HG02938 (cell line): Measurements from ENCODE around the gene RIT1.
A peak's percentile ranks its signal among the peaks of the same experiment; 100 is the strongest.
"Not testable (repeated sequence)": the region's sequence is repeated elsewhere in the genome, so short reads cannot be mapped to it uniquely, and the experiment has no call there.

Experiments
- ATAC-seq: cut with Tn5 transposase; IDR thresholded peaks from one replicate; pipeline ENCODE4 v1.9.1; 2021; ENCODE audit warnings: mild to moderate bottlenecking, moderate library complexity; ENCODE audit not compliant: unreplicated experiment

The RIT1 gene

GRCh38 chr1:155934097-155934935 is 23.2 kb upstream of the RIT1 start, which contains the start of gene KHDC4:
KHDC4 (minus strand) TSS chr1:155934413; CDS start chr1:155934373, 40 bp downstream.
- peak; percentile 91 for ATAC-seq

- ATAC-seq, result no peak
These were observed 22.5 kb upstream of the RIT1 start for GRCh38 chr1:155933591-155934096.

GRCh38 chr1:155932487-155932886 is 21.3 kb upstream of the RIT1 start:
- ATAC-seq, result no peak

- ATAC-seq, result no peak
These were observed 20.9 kb upstream of the RIT1 start for GRCh38 chr1:155932081-155932480.

- ATAC-seq, result no peak
These were observed 20.3 kb upstream of the RIT1 start for GRCh38 chr1:155931332-155932038.

GRCh38 chr1:155930725-155931124 is 19.6 kb upstream of the RIT1 start:
- not testable (repeated sequence) for ATAC-seq

- ATAC-seq, result no peak
These were observed 17.9 kb upstream of the RIT1 start for GRCh38 chr1:155929057-155929456.

- ATAC-seq, result no peak
These were observed 14.4 kb upstream of the RIT1 start for GRCh38 chr1:155925506-155925905.

GRCh38 chr1:155920717-155921116 is 9.6 kb upstream of the RIT1 start:
- no peak for ATAC-seq

GRCh38 chr1:155919801-155920200 is 8.7 kb upstream of the RIT1 start:
- no peak for ATAC-seq

- ATAC-seq, result no peak
These were observed 7.5 kb upstream of the RIT1 start for GRCh38 chr1:155918660-155919059.

GRCh38 chr1:155913969-155914757 is 3.0 kb upstream of the RIT1 start:
- no peak for ATAC-seq

- ATAC-seq, result no peak
These were observed 947 bp upstream of the RIT1 start for GRCh38 chr1:155912056-155912536.

GRCh38 chr1:155910621-155911121 is 478 bp downstream of the RIT1 start:
- no peak for ATAC-seq

- ATAC-seq, result no peak
These were observed 1.3 kb downstream of the RIT1 start for GRCh38 chr1:155909894-155910293.

GRCh38 chr1:155904261-155904660 is 6.9 kb downstream of the RIT1 start:
- ATAC-seq, result no peak

GRCh38 chr1:155900161-155900560 is 11.0 kb downstream of the RIT1 start:
- ATAC-seq, result no peak

- ATAC-seq, result no peak
These were observed 11.5 kb downstream of the RIT1 start for GRCh38 chr1:155899683-155900082.

GRCh38 chr1:155898888-155899287 is 12.3 kb downstream of the RIT1 start:
- no peak for ATAC-seq

GRCh38 chr1:155897746-155898145 is 13.4 kb downstream of the RIT1 start:
- no peak for ATAC-seq

- ATAC-seq, result not testable (repeated sequence)
These were observed 14.7 kb downstream of the RIT1 start for GRCh38 chr1:155896476-155896875.
